Gastroesophageal sphincter (tissue), 4 donors: Measurements from ENCODE around the gene LNPK. TPM values are rescaled to one million over a fixed set of nuclear protein-coding genes. Genes with fewer than 3 reads are reported as not detected.

Experiments used
- ATAC-seq: fragments of 150-250 bp; one replicate; pipeline ENCODE4 v1.9.1; 2016; ENCODE audit warnings: mild to moderate bottlenecking, moderate library complexity
- H3K27ac ChIP-seq, 4 donors: fragments of 200-600 bp; sonication (generic) in 3 of 4; 1 replicate in 3 of 4; 2 replicates in 1 of 4; pipeline ENCODE4 v1.5.1; 2016 to 2019
- H3K27me3 ChIP-seq: fragments of 200-600 bp; sonication (generic); one replicate; pipeline ENCODE4 v1.5.1; 2019
- H3K36me3 ChIP-seq, 2 donors: fragments of 200-600 bp; sonication (generic); one replicate each; pipeline ENCODE4 v1.5.1; 2019; ENCODE audit warnings: control low read depth in 1 of 2
- H3K4me1 ChIP-seq, 3 donors: fragments of 200-600 bp; sonication (generic); 1 replicate in 2 of 3; 2 replicates in 1 of 3; pipeline ENCODE4 v1.5.1; 2016 to 2019; ENCODE audit warnings: control low read depth in 2 of 3
- H3K4me3 ChIP-seq, 2 donors: fragments of 200-600 bp; sonication (generic); one replicate each; pipeline ENCODE4 v1.5.1; 2019; ENCODE audit warnings: mild to moderate bottlenecking in 1 of 2, moderate library complexity in 1 of 2
- H3K9me3 ChIP-seq, 3 donors: fragments of 200-600 bp; sonication (generic); one replicate each; pipeline ENCODE4 v1.5.1; 2017 to 2019; ENCODE audit warnings: control low read depth in 2 of 3
- CTCF ChIP-seq, 4 experiments: fragments of 200-600 bp in 2 of 4; fragments of 450-650 bp in 2 of 4; sonication (generic) in 1 of 4; IDR thresholded peaks; one replicate each; pipeline ENCODE4 v1.5.1; 2017 to 2019; ENCODE audit warnings: antibody characterized with exemption in 4 of 4, mild to moderate bottlenecking in 2 of 4, moderate library complexity in 2 of 4
- EP300 ChIP-seq: sonication (generic); formaldehyde crosslinking; IDR thresholded peaks from one replicate; pipeline ENCODE4 v1.6.1; 2017; ENCODE audit warnings: antibody characterized with exemption, mild to moderate bottlenecking
- POLR2A ChIP-seq, 2 donors: fragments of 450-650 bp; IDR thresholded peaks; one replicate each; pipeline ENCODE4 v1.6.1; 2017; ENCODE audit warnings: antibody characterized with exemption in 2 of 2, mild to moderate bottlenecking in 2 of 2, moderate library complexity in 1 of 2
- POLR2AphosphoS5 ChIP-seq: sonication (generic); formaldehyde crosslinking; IDR thresholded peaks from one replicate; pipeline ENCODE4 v1.6.1; 2017; ENCODE audit warnings: antibody characterized with exemption
- WGBS, 2 donors: methylation state at CpG; one replicate each; pipeline ENCODE4 v1.1.5; 2018; ENCODE audit warnings: low coverage in 1 of 2; 5-methylcytosine and 5-hydroxymethylcytosine counted together
- total RNA-seq, 4 donors: library from RNA; depleted of rRNA; stranded (reverse); fragments of >200 nt; gene quantifications; one replicate each; pipeline ENCODE4 v1.1.0, GENCODE V29; 2016

LNPK gene
- total RNA-seq, 4 donors from 2014 or later, result 13.9 to 18.4 (median 15.1) TPM

DNA sequence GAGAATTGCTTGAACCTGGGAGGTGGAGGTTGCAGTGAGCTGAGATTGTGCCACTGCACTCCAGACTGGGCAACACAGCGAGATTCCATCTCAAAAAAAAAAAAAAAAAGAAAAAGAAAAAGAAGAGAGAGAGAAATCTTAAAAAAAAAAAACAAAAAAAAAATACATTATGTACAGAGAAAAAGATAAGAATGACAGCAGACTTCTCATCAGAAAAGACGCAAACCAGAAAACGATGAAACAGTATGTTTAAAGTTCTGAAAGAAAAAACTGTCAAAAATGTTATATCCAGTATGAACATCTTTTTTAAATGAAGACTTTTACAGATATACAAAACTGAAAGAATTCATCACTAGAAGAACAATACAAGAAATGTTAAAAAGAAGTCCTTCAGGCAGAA lies 60.4 kb downstream of the LNPK start:
- TF ChIP-seq POLR2AphosphoS5 (no peak), POLR2A (IDR thresholded peaks at IDR 0.05) (no peak), CTCF (IDR thresholded peaks at IDR 0.05) (no peak), EP300 (no peak)
- 89 to 100% methylated on average over 2 to 3 of the region's 3 CpGs for WGBS, 2 donors
- Histone ChIP-seq H3K27me3 (no peaks in the 10 kb centered on the region), H3K36me3 (peaks cover 0 to 64% of the 10 kb centered on the region in 2 donors), H3K27ac (no peak overlapping the region), H3K4me1 (no peaks in the 10 kb centered on the region), H3K4me3 (no peak overlapping the region), H3K9me3 (no peaks in the 10 kb centered on the region)
- no peak for ATAC-seq

GRCh38 chr2:175937216-175937615 lies 64.9 kb downstream of the LNPK start:
- no peak for ATAC-seq
- TF ChIP-seq CTCF (IDR thresholded peaks at IDR 0.05), result no peak
- TF ChIP-seq POLR2A (IDR thresholded peaks at IDR 0.05), result no peak
- no peak for TF ChIP-seq POLR2AphosphoS5
- no peak for TF ChIP-seq EP300
- Histone ChIP-seq H3K4me3 (no peak overlapping the region), H3K9me3 (no peaks in the 10 kb centered on the region), H3K4me1 (no peaks in the 10 kb centered on the region), H3K27me3 (no peaks in the 10 kb centered on the region), H3K36me3 (peaks cover 0 to 64% of the 10 kb centered on the region in 2 donors), H3K27ac (no peak overlapping the region)
- 75 to 78% methylated on average over 2 of the region's 2 CpGs for WGBS, 2 donors

DNA sequence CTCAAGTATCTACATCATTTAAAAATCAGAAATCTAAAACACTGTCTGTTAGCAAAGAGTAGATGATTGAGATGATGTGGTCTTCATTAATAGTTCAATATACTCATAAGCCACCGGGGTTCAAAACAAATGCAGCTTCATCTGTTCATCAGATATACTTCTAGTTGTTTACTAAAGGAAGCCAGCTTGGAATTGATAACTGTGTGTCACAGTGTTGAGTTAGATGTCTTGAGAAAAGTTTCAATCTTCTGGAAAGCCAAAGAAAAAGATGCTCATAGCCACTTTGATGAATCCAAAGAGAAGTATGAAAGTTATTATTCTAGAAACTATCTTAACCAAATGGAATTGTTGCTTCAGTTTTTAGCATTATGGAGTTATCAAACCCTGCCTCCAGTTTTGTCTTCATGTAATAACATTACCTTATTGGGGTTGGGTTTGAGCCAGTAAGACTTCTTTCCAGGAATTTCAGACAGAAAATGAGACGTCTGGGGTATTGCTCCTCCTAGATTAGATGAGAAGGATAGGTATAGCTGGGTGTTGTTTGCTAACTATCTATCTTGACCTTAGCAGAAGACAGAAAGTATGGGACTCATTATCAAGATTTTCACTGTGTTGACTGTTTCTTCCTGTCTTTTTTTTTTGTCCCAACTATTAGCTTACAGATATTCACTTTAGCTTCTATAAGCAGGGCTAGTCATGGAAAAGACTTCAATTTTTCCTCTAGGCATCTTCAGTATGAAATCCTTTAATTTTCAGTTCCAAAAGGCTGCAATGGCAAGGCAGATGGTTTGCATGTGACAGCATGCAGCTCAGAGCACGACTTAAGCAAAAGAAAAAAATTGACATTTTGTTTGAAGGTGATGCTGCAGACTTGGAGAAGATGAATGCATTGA lies 66.5 kb downstream of the LNPK start:
- no peak for ATAC-seq
- 58 to 79% methylated on average over 3 of the region's 3 CpGs for WGBS, 2 donors

GRCh38 chr2:175932675-175933074 lies 69.4 kb downstream of the LNPK start:
- no peak overlapping the region for H3K27ac ChIP-seq
- no peak overlapping the region for H3K4me3 ChIP-seq
- H3K36me3 ChIP-seq, result peaks cover 0 to 41% of the 10 kb centered on the region in 2 donors
- ATAC-seq, result no peak
- H3K27me3 ChIP-seq, result no peaks in the 10 kb centered on the region
- no peaks in the 10 kb centered on the region for H3K4me1 ChIP-seq
- WGBS, 2 donors, result 96 to 100% methylated on average over 2 of the region's 2 CpGs
- no peaks in the 10 kb centered on the region for H3K9me3 ChIP-seq
- TF ChIP-seq EP300 (no peak), CTCF (IDR thresholded peaks at IDR 0.05) (no peak), POLR2A (IDR thresholded peaks at IDR 0.05) (no peak), POLR2AphosphoS5 (no peak)

More for the DNA sequence above, 66.5 kb downstream of the LNPK start:
- H3K27me3 ChIP-seq, result no peaks in the 10 kb centered on the region
- H3K4me3 ChIP-seq, result no peak overlapping the region
- no peak overlapping the region for H3K27ac ChIP-seq
- TF ChIP-seq POLR2A (IDR thresholded peaks at IDR 0.05) (no peak), POLR2AphosphoS5 (no peak), EP300 (no peak), CTCF (IDR thresholded peaks at IDR 0.05) (no peak)
- no peaks in the 10 kb centered on the region for H3K4me1 ChIP-seq
- H3K36me3 ChIP-seq, result peaks cover 0 to 50% of the 10 kb centered on the region in 2 donors
- no peaks in the 10 kb centered on the region for H3K9me3 ChIP-seq

- H3K27ac ChIP-seq, result no peak overlapping the region
- H3K4me1 ChIP-seq, result no peaks in the 10 kb centered on the region
- no peaks in the 10 kb centered on the region for H3K27me3 ChIP-seq
- H3K36me3 ChIP-seq, result peaks cover 0 to 40% of the 10 kb centered on the region in 2 donors
- no peak for TF ChIP-seq POLR2A (IDR thresholded peaks at IDR 0.05)
- no peak for TF ChIP-seq POLR2AphosphoS5
- TF ChIP-seq CTCF (IDR thresholded peaks at IDR 0.05), result no peak
- TF ChIP-seq EP300, result no peak
- no peak overlapping the region for H3K4me3 ChIP-seq
- 43 to 56% methylated on average over 2 of the region's 2 CpGs for WGBS, 2 donors
- H3K9me3 ChIP-seq, result no peaks in the 10 kb centered on the region
- no peak for ATAC-seq
These were observed 70.3 kb downstream of the LNPK start for GRCh38 chr2:175931805-175932204.
